Tibial nerve (tissue), 4 donors: ENCODE data around the gene CLASP1.

Experiments
- EP300 ChIP-seq, 2 donors: sonication (generic); formaldehyde crosslinking; IDR thresholded peaks; one replicate each; pipeline ENCODE4 v1.6.1; 2017; ENCODE audit warnings: antibody characterized with exemption in 2 of 2, mild to moderate bottlenecking in 1 of 2
- POLR2A ChIP-seq, 2 donors: fragments of 450-650 bp; IDR thresholded peaks; one replicate each; pipeline ENCODE4 v1.6.1; 2017; ENCODE audit warnings: antibody characterized with exemption in 2 of 2, mild to moderate bottlenecking in 2 of 2, moderate library complexity in 2 of 2
- TF ChIP-seq, protein P1 (sequence below), 5 experiments: fragments of 200-600 bp in 3 of 5; fragments of 450-650 bp in 2 of 5; sonication (generic) in 3 of 5; IDR thresholded peaks; one replicate each; pipeline ENCODE4 v1.5.1; 2016 to 2019; ENCODE audit warnings: antibody characterized with exemption in 5 of 5, mild to moderate bottlenecking in 3 of 5, moderate library complexity in 2 of 5

GRCh38 chr2:121368155-121368554 lies 281.1 kb downstream of the CLASP1 start:
- TF ChIP-seq, protein P1, sequence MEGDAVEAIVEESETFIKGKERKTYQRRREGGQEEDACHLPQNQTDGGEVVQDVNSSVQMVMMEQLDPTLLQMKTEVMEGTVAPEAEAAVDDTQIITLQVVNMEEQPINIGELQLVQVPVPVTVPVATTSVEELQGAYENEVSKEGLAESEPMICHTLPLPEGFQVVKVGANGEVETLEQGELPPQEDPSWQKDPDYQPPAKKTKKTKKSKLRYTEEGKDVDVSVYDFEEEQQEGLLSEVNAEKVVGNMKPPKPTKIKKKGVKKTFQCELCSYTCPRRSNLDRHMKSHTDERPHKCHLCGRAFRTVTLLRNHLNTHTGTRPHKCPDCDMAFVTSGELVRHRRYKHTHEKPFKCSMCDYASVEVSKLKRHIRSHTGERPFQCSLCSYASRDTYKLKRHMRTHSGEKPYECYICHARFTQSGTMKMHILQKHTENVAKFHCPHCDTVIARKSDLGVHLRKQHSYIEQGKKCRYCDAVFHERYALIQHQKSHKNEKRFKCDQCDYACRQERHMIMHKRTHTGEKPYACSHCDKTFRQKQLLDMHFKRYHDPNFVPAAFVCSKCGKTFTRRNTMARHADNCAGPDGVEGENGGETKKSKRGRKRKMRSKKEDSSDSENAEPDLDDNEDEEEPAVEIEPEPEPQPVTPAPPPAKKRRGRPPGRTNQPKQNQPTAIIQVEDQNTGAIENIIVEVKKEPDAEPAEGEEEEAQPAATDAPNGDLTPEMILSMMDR (IDR thresholded peaks at IDR 0.05): no peak
- no peak for TF ChIP-seq POLR2A (IDR thresholded peaks at IDR 0.05)
- TF ChIP-seq EP300 (IDR thresholded peaks at IDR 0.05): no peak
